Measurements from ENCODE around the gene CRTAC1. TPM values are rescaled to one million over a fixed set of nuclear protein-coding genes. Genes with fewer than 3 reads are reported as not detected.
A peak's percentile ranks its signal among the peaks of the same experiment; 100 is the strongest.

The CRTAC1 gene
- total RNA-seq, 1 experiment from 2014 or later = 1.8 TPM

DNA sequence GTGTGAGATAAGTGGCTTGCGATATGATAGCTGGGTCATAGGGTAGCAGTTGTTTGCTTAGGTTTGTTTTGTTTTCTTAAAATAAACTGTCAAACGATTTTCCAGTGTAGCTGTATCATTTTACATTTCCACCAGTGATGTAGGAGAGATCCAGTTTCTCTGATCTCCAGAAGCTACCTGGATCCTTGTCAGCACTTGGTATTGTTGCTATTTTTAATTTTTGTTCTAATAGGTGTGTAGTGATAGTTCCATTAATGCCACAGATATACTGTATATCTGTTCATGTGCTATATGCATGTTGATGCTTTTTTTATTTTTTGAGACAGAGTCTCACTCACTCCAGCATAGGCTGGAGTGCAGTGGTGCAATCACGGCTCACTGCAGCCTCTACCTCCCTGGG lies 136.3 kb downstream of the CRTAC1 start:
- DNase-seq (ENCODE audit: low read depth, low spot score) = no peak
- in situ Hi-C loops (cut with HindIII; ENCODE audit: low pct_unique_long_range_greater_than_20kb, low sequenced_read_pairs) = no loop called here

GRCh38 chr10:97892939-97893338 lies 137.5 kb downstream of the CRTAC1 start:
- no peak for DNase-seq (ENCODE audit: low read depth, low spot score)
- in situ Hi-C loops (cut with HindIII; ENCODE audit: low pct_unique_long_range_greater_than_20kb, low sequenced_read_pairs) = no loop called here

DNA sequence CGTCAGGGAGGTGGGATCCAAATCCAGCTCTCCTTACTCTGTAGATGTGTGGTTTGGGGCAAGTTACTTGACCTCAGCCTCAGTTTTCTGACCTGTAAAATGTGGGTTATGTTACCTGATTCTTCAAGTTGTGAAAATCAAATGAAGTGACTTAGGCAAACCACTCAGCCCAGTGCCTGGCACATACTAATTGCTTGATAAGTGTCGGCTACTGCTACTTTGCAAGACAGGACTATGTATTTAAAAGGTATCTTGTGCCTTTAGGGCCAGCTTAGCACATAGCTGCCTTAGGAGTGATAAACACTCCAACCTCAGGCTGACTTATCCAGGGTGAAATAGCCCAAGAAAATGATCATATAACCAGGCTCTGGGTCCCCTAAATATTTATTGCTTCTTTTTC lies 137.9 kb downstream of the CRTAC1 start:
- in situ Hi-C loops (cut with HindIII; ENCODE audit: low pct_unique_long_range_greater_than_20kb, low sequenced_read_pairs) = no loop called here
- no peak for DNase-seq (ENCODE audit: low read depth, low spot score)

GRCh38 chr10:97891497-97892167 lies 138.8 kb downstream of the CRTAC1 start:
- in situ Hi-C loops (cut with HindIII; ENCODE audit: low pct_unique_long_range_greater_than_20kb, low sequenced_read_pairs) = no loop called here
- no peak for DNase-seq (ENCODE audit: low read depth, low spot score)

DNA sequence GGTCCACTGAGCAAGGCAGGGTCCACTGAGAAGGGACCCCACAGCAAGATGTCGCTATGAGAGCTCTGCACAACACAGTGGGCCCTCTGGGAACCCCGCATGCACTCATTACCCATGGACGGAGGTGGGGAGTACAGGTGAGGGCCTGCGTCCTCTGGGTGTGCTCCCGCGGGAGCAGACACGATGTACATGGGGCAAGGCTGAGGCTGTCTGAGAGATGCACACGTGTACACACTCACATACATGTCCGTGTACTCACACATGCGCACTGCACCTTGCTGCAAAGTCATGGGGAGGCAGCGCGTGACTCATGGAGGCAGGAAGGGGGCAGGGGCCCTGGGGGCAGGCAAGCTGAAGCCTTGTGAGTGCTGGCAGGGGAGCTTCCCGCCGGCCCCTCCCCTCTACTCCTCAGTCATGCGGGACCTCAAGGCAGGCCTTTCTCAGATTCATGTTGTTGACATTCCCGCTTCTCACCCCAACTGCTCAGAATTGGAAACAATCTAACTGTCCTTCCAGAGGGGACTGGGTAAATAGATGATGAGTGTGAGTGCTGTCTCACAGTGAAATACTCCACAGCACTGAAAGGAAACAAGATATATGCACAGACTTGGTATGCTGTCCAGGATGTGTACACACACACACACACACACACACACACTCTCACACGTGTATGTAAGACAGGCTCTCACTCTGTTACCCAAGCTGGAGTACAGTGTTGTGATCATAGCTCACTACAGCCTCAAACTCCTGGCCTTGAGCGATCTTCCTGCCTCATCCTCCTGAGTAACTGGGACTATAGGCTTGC lies 140.8 kb downstream of the CRTAC1 start:
- in situ Hi-C loops (cut with HindIII; ENCODE audit: low pct_unique_long_range_greater_than_20kb, low sequenced_read_pairs) = no loop called here
- DNase-seq (ENCODE audit: low read depth, low spot score) = peak; percentile 67

GRCh38 chr10:97888641-97889262 lies 141.7 kb downstream of the CRTAC1 start:
- DNase-seq (ENCODE audit: low read depth, low spot score) = no peak
- in situ Hi-C loops (cut with HindIII; ENCODE audit: low pct_unique_long_range_greater_than_20kb, low sequenced_read_pairs) = no loop called here

DNA sequence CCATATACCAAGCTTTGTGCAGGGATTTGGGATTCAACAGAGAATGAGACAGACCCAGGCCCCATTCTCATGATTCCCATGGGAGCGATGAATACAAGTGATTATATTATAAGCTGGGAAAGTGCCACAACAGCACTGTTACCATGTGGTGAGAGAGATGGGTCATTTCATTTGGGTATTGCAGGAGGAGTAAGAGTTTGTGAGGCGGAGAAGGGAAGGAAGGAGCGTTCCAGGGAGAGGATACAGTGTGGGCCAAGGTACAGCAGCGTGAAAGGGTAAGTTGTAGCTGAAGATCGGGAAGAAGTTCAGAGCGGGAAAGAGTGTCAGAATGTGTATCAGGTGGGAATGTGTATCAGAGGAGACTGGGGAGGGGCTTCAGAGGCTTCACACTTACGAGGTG lies 142.3 kb downstream of the CRTAC1 start:
- no peak for DNase-seq (ENCODE audit: low read depth, low spot score)
- in situ Hi-C loops (cut with HindIII; ENCODE audit: low pct_unique_long_range_greater_than_20kb, low sequenced_read_pairs) = no loop called here

DNA sequence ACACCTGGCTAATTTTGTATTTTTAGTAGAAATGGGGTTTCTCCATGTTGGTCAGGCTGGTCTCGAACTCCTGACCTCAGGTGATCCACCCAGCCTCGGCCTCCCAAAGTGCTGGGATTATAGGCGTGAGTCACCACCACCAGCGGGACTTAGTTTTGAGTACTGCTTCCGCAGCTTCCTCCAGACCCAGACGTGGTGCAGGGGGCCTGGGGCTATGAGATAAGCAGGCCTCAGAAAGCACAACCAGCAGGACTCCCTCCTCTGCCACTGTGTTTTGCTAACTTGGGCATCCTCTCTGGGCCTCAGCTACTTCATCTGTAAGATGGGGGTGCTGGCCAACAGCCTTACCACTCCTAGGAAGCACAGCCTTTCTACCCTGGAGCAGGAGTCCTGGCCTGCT lies 143.0 kb downstream of the CRTAC1 start:
- in situ Hi-C loops (cut with HindIII; ENCODE audit: low pct_unique_long_range_greater_than_20kb, low sequenced_read_pairs) = no loop called here

DNA sequence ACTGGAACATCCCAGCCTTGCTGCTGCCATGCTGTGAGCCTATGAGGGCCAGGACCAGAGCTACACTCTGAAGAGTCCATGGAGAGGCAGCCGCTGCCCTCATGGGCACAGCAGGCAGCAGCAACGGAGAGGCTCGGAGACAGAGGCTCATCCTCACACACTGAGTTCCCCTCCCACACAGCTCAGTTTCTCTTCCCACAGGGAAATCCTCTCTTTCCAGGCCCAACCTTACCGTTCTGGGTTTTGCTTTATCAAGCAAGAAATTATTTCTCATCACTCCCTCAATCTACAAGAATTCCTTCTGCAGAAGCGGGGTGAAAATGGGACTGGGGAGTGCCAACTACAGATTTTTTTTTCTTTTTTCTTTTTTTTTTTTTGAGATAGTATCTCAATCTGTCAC lies 144.1 kb downstream of the CRTAC1 start:
- in situ Hi-C loops (cut with HindIII; ENCODE audit: low pct_unique_long_range_greater_than_20kb, low sequenced_read_pairs) = no loop called here
- DNase-seq (ENCODE audit: low read depth, low spot score) = no peak

More for the DNA sequence above, 143.0 kb downstream of the CRTAC1 start:
- DNase-seq (ENCODE audit: low read depth, low spot score) = no peak

DNA sequence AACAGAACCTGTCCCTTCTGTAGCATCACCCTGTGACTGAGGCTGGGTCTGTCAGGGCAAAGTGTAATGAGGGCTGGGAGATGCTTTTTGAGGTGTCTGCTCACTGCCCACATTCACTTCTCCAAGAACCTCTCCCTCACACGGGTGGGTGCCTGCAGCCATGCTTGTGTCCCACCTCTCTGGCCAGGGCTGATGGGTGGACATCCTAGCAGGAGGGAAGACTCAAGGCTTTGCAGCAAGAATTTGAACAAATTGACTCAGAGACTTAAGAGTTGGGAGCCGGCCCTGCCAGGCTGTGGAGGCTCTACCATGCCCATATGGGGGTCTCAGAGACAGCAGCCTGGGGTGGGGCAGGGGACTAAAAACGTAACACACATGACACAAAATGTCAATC lies 147.3 kb downstream of the CRTAC1 start:
- no peak for DNase-seq (ENCODE audit: low read depth, low spot score)
- in situ Hi-C loops (cut with HindIII; ENCODE audit: low pct_unique_long_range_greater_than_20kb, low sequenced_read_pairs) = no loop called here

- in situ Hi-C loops (cut with HindIII; ENCODE audit: low pct_unique_long_range_greater_than_20kb, low sequenced_read_pairs) = no loop called here
- DNase-seq (ENCODE audit: low read depth, low spot score) = peak; percentile 60
Observed at GRCh38 chr10:97882142-97883091, 148.0 kb downstream of the CRTAC1 start.

DNA sequence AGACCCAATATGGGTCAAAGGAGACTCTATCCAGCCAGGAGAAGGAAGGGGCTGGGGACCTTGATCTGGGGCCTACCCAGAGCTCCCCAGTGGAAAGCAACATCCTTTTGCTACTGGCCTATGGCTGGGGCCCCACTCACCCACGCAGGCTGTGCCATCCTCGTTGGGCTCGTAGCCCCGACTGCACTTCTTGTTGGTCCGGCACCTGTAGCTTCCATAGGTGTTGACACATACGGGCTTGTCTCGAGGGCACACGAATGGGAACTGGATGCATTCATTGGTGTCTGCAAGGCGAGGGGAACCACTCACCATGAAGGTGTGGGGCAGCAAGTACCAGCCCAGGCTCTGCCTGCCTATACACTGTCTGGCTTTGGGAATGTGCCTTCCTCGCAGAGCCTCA lies 150.3 kb downstream of the CRTAC1 start:
- in situ Hi-C loops (cut with HindIII; ENCODE audit: low pct_unique_long_range_greater_than_20kb, low sequenced_read_pairs) = no loop called here
- DNase-seq (ENCODE audit: low read depth, low spot score) = no peak

- in situ Hi-C loops (cut with HindIII; ENCODE audit: low pct_unique_long_range_greater_than_20kb, low sequenced_read_pairs) = no loop called here
- DNase-seq (ENCODE audit: low read depth, low spot score) = no peak
Observed at GRCh38 chr10:97879241-97879640, 151.2 kb downstream of the CRTAC1 start.

GRCh38 chr10:97876402-97876801 lies 154.0 kb downstream of the CRTAC1 start:
- in situ Hi-C loops (cut with HindIII; ENCODE audit: low pct_unique_long_range_greater_than_20kb, low sequenced_read_pairs) = no loop called here
- no peak for DNase-seq (ENCODE audit: low read depth, low spot score)

GRCh38 chr10:97875391-97875790 lies 155.0 kb downstream of the CRTAC1 start:
- DNase-seq (ENCODE audit: low read depth, low spot score) = no peak
- in situ Hi-C loops (cut with HindIII; ENCODE audit: low pct_unique_long_range_greater_than_20kb, low sequenced_read_pairs) = no loop called here

DNA sequence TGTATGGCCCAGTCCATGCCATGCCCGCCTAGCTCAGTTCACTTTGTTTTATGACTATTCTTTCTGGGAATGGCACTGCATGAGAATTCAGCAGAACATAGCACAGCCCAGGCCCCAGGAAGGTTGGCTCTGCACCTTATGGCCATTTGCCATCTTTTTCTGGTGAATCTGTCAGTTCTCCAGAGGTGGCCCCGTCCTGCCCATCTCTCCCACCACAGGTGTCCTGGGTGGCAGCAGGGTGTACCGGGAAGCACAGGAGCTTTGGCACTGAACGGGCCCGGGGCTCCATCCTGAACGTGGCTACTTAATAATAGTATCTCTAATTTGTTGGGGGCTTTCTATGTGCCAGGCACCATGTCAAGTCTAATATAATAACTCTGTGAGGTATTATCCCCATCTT lies 156.1 kb downstream of the CRTAC1 start:
- in situ Hi-C loops (cut with HindIII; ENCODE audit: low pct_unique_long_range_greater_than_20kb, low sequenced_read_pairs) = no loop called here
- DNase-seq (ENCODE audit: low read depth, low spot score) = no peak

- no peak for DNase-seq (ENCODE audit: low read depth, low spot score)
- in situ Hi-C loops (cut with HindIII; ENCODE audit: low pct_unique_long_range_greater_than_20kb, low sequenced_read_pairs) = no loop called here
Observed at GRCh38 chr10:97873569-97873968, 156.9 kb downstream of the CRTAC1 start.

GRCh38 chr10:97870990-97871389 lies 159.4 kb downstream of the CRTAC1 start:
- no peak for DNase-seq (ENCODE audit: low read depth, low spot score)
- in situ Hi-C loops (cut with HindIII; ENCODE audit: low pct_unique_long_range_greater_than_20kb, low sequenced_read_pairs) = no loop called here

Data from SK-MEL-5 (cell line).